Activated T-helper 1 cell treated with anti-CD3 and anti-CD28 coated beads, Interleukin-12 subunit alpha, Interleukin-12 subunit beta, Interleukin-2, Interleukin-4 antibody, amounts not matched to agents 30 ng/mL and 10 ng/mL and 1 ng/mL, durations not matched to agents 14 hours and 24 hours and 36 hours (primary cell): Measurements from ENCODE around the gene BTG1. TPM values are rescaled to one million over a fixed set of nuclear protein-coding genes. Genes with fewer than 3 reads are reported as not detected.
"Not testable (repeated sequence)": the region's sequence is repeated elsewhere in the genome, so short reads cannot be mapped to it uniquely, and the experiment has no call there.

ENCODE experiments used
- DNase-seq: peaks from one replicate; pipeline ENCODE4 v3.0.0; 2021; ENCODE audit warnings: low spot score
- H3K27ac Mint-ChIP-seq: one replicate; pipeline ENCODE4 v1.8.0; 2021; ENCODE audit warnings: mild to moderate bottlenecking, mixed read lengths
- H3K27me3 Mint-ChIP-seq: one replicate; pipeline ENCODE4 v1.8.0; 2022; ENCODE audit warnings: mild to moderate bottlenecking, moderate library complexity, mixed read lengths; ENCODE audit not compliant: insufficient read depth
- H3K36me3 Mint-ChIP-seq: one replicate; pipeline ENCODE4 v1.8.0; 2021; ENCODE audit warnings: low read depth, mixed read lengths
- H3K4me1 Mint-ChIP-seq: one replicate; pipeline ENCODE4 v1.8.0; 2021; ENCODE audit warnings: low read depth, mixed read lengths
- H3K4me3 Mint-ChIP-seq: one replicate; pipeline ENCODE4 v1.8.0; 2021; ENCODE audit warnings: mild to moderate bottlenecking, moderate library complexity, mixed read lengths
- H3K9me3 Mint-ChIP-seq: one replicate; pipeline ENCODE4 v1.8.0; 2021; ENCODE audit warnings: mixed read lengths
- intact Hi-C: fragments of 100-400 bp; cut with micrococcal nuclease; formaldehyde crosslinking; loops from one replicate; pipeline ENCODE4 v1.15.1; 2024
- total RNA-seq: library from RNA; stranded (reverse); gene quantifications from 2 replicates; pipeline ENCODE4 v1.2.3, GENCODE V29; 2022

The BTG1 gene
- total RNA-seq, 1 donor from 2014 or later: 87.9 TPM

GRCh38 chr12:92098594-92099380 is 46.9 kb downstream of the BTG1 start:
- Mint-ChIP-seq H3K4me1 (peaks cover 14% of the 10 kb centered on the region), H3K27ac (no peak overlapping the region), H3K4me3 (no peak overlapping the region), H3K36me3 (peaks cover 12% of the 10 kb centered on the region), H3K9me3 (peaks cover 16% of the 10 kb centered on the region), H3K27me3 (peaks cover 2% of the 10 kb centered on the region)
- intact Hi-C loops: loop anchor here (5.0 kb wide), 1 partner anchor 34 kb away; no protein-coding TSS in a partner anchor
- DNase-seq: no peak

DNA sequence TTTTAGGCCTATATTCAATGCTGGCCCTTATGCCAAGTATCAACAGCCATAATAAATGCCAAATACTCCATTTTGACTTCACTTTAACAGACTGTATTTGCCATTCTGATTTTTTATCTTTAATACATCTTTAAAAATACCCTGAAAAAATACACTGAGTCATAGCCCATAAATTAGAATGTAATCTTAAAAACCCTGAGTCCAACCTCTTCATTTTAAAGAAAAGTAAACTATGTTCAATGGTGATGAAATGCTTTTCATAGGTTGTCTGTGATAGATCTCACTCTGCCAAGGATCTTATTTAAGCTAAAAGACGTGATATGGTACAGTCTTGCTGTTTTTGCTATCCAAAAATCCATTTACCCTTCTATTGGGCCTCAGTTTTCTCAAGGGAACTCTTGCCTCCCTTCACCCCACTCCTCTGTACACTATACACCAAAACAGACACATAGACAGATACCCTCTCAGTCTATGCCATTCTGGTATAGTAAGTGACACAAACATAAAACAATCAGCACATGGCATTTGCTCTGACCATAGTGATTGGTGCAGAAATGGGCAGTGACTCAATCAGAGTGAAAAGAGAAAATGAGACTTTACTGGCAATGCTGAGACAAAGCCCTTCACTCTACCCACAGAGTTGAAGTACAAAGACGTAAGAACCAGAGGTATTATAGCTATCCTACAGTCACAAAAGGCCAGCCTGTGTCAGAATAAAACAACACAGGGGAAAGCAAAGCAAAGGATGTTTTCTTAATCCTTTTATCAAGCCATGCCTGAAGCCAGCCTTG is 49.1 kb downstream of the BTG1 start:
- H3K4me3 Mint-ChIP-seq: no peak overlapping the region
- intact Hi-C loops: loop anchor here (2.0 to 5.0 kb wide), 2 partner anchors 18 to 36 kb away; no protein-coding TSS in a partner anchor
- H3K27ac Mint-ChIP-seq: peak overlapping the region; percentile 42
- peaks cover 16% of the 10 kb centered on the region for H3K9me3 Mint-ChIP-seq
- H3K36me3 Mint-ChIP-seq: peaks cover 11% of the 10 kb centered on the region
- DNase-seq: no peak
- peaks cover 14% of the 10 kb centered on the region for H3K4me1 Mint-ChIP-seq
- peaks cover 2% of the 10 kb centered on the region for H3K27me3 Mint-ChIP-seq

- Mint-ChIP-seq H3K4me1 (peaks cover 15% of the 10 kb centered on the region), H3K27ac (no peak overlapping the region)
These were observed 50.9 kb downstream of the BTG1 start for GRCh38 chr12:92094751-92095161.

GRCh38 chr12:92094301-92094700 is 51.3 kb downstream of the BTG1 start:
- H3K27me3 Mint-ChIP-seq, H3K4me3 Mint-ChIP-seq, H3K9me3 Mint-ChIP-seq, H3K36me3 Mint-ChIP-seq, intact Hi-C loops, DNase-seq, H3K27ac Mint-ChIP-seq: not testable (repeated sequence)
- H3K4me1 Mint-ChIP-seq: peaks cover 20% of the 10 kb centered on the region

More at GRCh38 chr12:92094751-92095161, 50.9 kb downstream of the BTG1 start:
- peaks cover 2% of the 10 kb centered on the region for H3K27me3 Mint-ChIP-seq
- peaks cover 9% of the 10 kb centered on the region for H3K9me3 Mint-ChIP-seq
- peaks cover 6% of the 10 kb centered on the region for H3K36me3 Mint-ChIP-seq
- no peak for DNase-seq
- intact Hi-C loops: loop anchor here (5.0 kb wide), 1 partner anchor 38 kb away; no protein-coding TSS in a partner anchor
- no peak overlapping the region for H3K4me3 Mint-ChIP-seq
